ENCODE measurements around the gene FANCL. TPM values are rescaled to one million over a fixed set of nuclear protein-coding genes. Genes with fewer than 3 reads are reported as not detected.

FANCL gene
- total RNA-seq, 1 experiment from 2014 or later: 34.5 TPM

- Histone ChIP-seq H3K27me3 (ENCODE audit: insufficient read depth, low read length) (no peaks in the 10 kb centered on the region), H4K20me1 (ENCODE audit: insufficient read depth) (no peaks in the 10 kb centered on the region), H3K36me3 (ENCODE audit: control insufficient read depth in 1 of 2, insufficient read depth in 2 of 2, low read length in 2 of 2) (no peaks in the 10 kb centered on the region), H3K27ac (ENCODE audit: low read depth, low read length) (no peak overlapping the region), H3K4me3 (replicated peaks in 1 of 2; ENCODE audit: low read depth in 1 of 2, low read length in 2 of 2) (no peak overlapping the region), H3K79me2 (ENCODE audit: insufficient read depth, low read length) (no peaks in the 10 kb centered on the region), H2AFZ (ENCODE audit: low read depth, low read length, poor library complexity, severe bottlenecking) (no peak overlapping the region), H3K4me1 (ENCODE audit: control insufficient read depth in 1 of 2, insufficient read depth in 2 of 2, low read length in 2 of 2) (peaks cover 0 to 3% of the 10 kb centered on the region in 2 experiments; a peak in 1 of 4 replicates), H3K9me3 (ENCODE audit: control insufficient read depth in 1 of 2, insufficient read depth in 1 of 2, low read depth in 1 of 2, low read length in 2 of 2) (no peaks in the 10 kb centered on the region), H3K4me2 (ENCODE audit: low read length) (no peak overlapping the region), H3K9ac (ENCODE audit: low read length) (no peak overlapping the region), H3K9me2 (ENCODE audit: insufficient read depth) (no peaks in the 10 kb centered on the region)
- ChIA-PET RAD21 (ENCODE audit: low non-redundant PET in 1 of 2, low total read pairs in 2 of 2, uncharacterized antibody in 2 of 2, unreplicated experiment in 2 of 2) (no interaction called here), CTCF (no interaction called here), POLR2A (no interaction called here)
- intact Hi-C loops (cut with micrococcal nuclease): loop anchor here (10.0 kb wide), 2 partner anchors 232 to 418 kb away; no protein-coding TSS in a partner anchor
- no peak for ATAC-seq
- TF ChIP-seq EZH2 (IDR thresholded peaks at IDR 0.05): no peak
- TF ChIP-seq, protein P1, sequence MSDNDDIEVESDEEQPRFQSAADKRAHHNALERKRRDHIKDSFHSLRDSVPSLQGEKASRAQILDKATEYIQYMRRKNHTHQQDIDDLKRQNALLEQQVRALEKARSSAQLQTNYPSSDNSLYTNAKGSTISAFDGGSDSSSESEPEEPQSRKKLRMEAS (IDR thresholded peaks at IDR 0.05): no peak
- no TSS peak for BruUV-seq (replicated peaks)
- no peak for DNase-seq (ENCODE audit: low read depth, low spot score)
These were observed 103.9 kb downstream of the FANCL start for GRCh38 chr2:58137221-58137620.

DNA sequence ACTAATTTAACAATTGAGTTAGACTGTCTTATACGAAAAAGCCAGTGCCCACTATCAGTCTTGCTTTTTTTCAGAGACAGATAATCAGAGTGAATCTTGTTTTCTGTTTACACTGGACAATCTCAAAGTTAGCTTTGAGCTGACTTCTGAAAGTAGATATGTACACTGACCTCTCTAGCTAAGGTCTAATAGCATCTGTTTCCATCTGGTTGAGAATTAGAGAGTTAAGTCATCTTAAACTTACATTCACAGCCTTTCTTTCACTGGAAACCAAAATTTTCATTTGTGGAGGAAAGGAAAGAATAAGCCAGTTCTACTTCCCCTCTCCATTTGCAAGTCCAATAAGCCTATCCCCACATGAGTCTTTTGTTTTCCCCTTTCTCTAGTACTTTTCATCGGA lies 105.3 kb downstream of the FANCL start:
- Histone ChIP-seq H3K4me2 (ENCODE audit: low read length) (no peak overlapping the region), H4K20me1 (ENCODE audit: insufficient read depth) (no peaks in the 10 kb centered on the region), H3K4me3 (replicated peaks in 1 of 2; ENCODE audit: low read depth in 1 of 2, low read length in 2 of 2) (no peak overlapping the region), H3K36me3 (ENCODE audit: control insufficient read depth in 1 of 2, insufficient read depth in 2 of 2, low read length in 2 of 2) (no peaks in the 10 kb centered on the region), H3K4me1 (ENCODE audit: control insufficient read depth in 1 of 2, insufficient read depth in 2 of 2, low read length in 2 of 2) (peaks cover 0 to 3% of the 10 kb centered on the region in 2 experiments; a peak in 1 of 4 replicates), H3K27me3 (ENCODE audit: insufficient read depth, low read length) (no peaks in the 10 kb centered on the region), H3K9me3 (ENCODE audit: control insufficient read depth in 1 of 2, insufficient read depth in 1 of 2, low read depth in 1 of 2, low read length in 2 of 2) (no peaks in the 10 kb centered on the region), H3K9me2 (ENCODE audit: insufficient read depth) (no peaks in the 10 kb centered on the region), H2AFZ (ENCODE audit: low read depth, low read length, poor library complexity, severe bottlenecking) (no peak overlapping the region), H3K9ac (ENCODE audit: low read length) (no peak overlapping the region), H3K27ac (ENCODE audit: low read depth, low read length) (no peak overlapping the region), H3K79me2 (ENCODE audit: insufficient read depth, low read length) (no peaks in the 10 kb centered on the region)
- ChIA-PET CTCF (no interaction called here), RAD21 (ENCODE audit: low non-redundant PET in 1 of 2, low total read pairs in 2 of 2, uncharacterized antibody in 2 of 2, unreplicated experiment in 2 of 2) (no interaction called here), POLR2A (no interaction called here)
- intact Hi-C loops (cut with micrococcal nuclease): loop anchor here (10.0 kb wide), 2 partner anchors 231 to 419 kb away; no protein-coding TSS in a partner anchor
- DNase-seq (ENCODE audit: low read depth, low spot score): no peak
- no peak for ATAC-seq
- TF ChIP-seq ELF1 (IDR thresholded peaks at IDR 0.05; ENCODE audit: borderline replicate concordance, low read depth): no peak
- no peak for TF ChIP-seq SRF (IDR thresholded peaks at IDR 0.05; ENCODE audit: low read depth)
- no peak for TF ChIP-seq REST (IDR thresholded peaks at IDR 0.05; ENCODE audit: low read depth)
- TF ChIP-seq JUND (IDR thresholded peaks at IDR 0.05): no peak
- no peak for TF ChIP-seq SP1 (IDR thresholded peaks at IDR 0.05; ENCODE audit: low read depth)
- no peak for TF ChIP-seq POLR2A (IDR thresholded peaks at IDR 0.05; ENCODE audit: borderline replicate concordance, extremely low read depth, insufficient read depth, insufficient read length)
- TF ChIP-seq EGR1 (IDR thresholded peaks at IDR 0.05; ENCODE audit: low read depth): no peak
- TF ChIP-seq CTCF (IDR thresholded peaks at IDR 0.05 in 2 of 3, conservative IDR thresholded peaks at IDR 0.05 in 1 of 3; ENCODE audit: borderline replicate concordance in 1 of 3, insufficient read depth in 1 of 3, low read depth in 2 of 3, low read length in 2 of 3): no peak
- no peak for TF ChIP-seq RAD21 (IDR thresholded peaks at IDR 0.05; ENCODE audit: low read depth)
- TF ChIP-seq ZFX (IDR thresholded peaks at IDR 0.05): no peak
- TF ChIP-seq, protein P1 (IDR thresholded peaks at IDR 0.05): no peak
- BruUV-seq (replicated peaks): no TSS peak
